ENCODE measurements around the gene SOWAHB.

- TF ChIP-seq CTCF (IDR thresholded peaks at IDR 0.05) (no peak), POLR2A (IDR thresholded peaks at IDR 0.05; ENCODE audit: low read depth) (no peak)
These were observed 30.6 kb downstream of the SOWAHB start for GRCh38 chr4:76867377-76867776.

All from esophagus muscularis mucosa (tissue), 3 donors.